Gastrocnemius medialis (tissue), 4 donors: Measurements from ENCODE around the gene OPCML.

ENCODE experiments used
- POLR2A ChIP-seq, 2 donors: fragments of 450-650 bp; IDR thresholded peaks; one replicate each; pipeline ENCODE4 v1.6.1; 2017; ENCODE audit warnings: antibody characterized with exemption in 2 of 2, mild to moderate bottlenecking in 2 of 2, moderate library complexity in 2 of 2
- TF ChIP-seq, protein P1 (sequence below), 5 experiments: fragments of 450-650 bp in 3 of 5; fragments of 200-600 bp in 2 of 5; sonication (generic) in 2 of 5; IDR thresholded peaks in 4 of 5; conservative IDR thresholded peaks in 1 of 5; 1 replicate in 4 of 5; 2 replicates in 1 of 5; pipeline ENCODE4 v1.5.1; 2016 to 2019; ENCODE audit warnings: antibody characterized with exemption in 5 of 5, mild to moderate bottlenecking in 3 of 5, moderate library complexity in 3 of 5

DNA sequence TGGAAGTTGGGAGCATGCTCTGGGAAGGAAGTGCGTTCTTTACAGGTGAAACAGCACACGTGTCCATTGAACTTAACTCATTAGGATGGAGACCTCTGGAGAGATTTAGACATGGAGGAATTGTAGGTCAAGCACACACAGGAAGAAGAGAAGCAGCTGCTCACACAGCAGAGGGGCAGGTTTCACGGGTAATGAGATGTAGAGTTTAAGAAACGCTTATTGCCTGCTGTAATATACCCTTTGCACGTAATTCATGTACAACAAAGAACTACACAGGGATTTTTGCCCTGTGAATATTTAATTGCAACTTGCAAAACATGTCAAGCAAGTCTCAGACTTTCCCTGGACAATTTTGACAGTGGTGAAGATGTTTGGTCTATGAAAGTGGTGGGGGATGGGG lies 508.0 kb downstream of the OPCML start:
- TF ChIP-seq POLR2A (IDR thresholded peaks at IDR 0.05), result no peak
- TF ChIP-seq, protein P1, sequence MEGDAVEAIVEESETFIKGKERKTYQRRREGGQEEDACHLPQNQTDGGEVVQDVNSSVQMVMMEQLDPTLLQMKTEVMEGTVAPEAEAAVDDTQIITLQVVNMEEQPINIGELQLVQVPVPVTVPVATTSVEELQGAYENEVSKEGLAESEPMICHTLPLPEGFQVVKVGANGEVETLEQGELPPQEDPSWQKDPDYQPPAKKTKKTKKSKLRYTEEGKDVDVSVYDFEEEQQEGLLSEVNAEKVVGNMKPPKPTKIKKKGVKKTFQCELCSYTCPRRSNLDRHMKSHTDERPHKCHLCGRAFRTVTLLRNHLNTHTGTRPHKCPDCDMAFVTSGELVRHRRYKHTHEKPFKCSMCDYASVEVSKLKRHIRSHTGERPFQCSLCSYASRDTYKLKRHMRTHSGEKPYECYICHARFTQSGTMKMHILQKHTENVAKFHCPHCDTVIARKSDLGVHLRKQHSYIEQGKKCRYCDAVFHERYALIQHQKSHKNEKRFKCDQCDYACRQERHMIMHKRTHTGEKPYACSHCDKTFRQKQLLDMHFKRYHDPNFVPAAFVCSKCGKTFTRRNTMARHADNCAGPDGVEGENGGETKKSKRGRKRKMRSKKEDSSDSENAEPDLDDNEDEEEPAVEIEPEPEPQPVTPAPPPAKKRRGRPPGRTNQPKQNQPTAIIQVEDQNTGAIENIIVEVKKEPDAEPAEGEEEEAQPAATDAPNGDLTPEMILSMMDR (IDR thresholded peaks at IDR 0.05 in 4 of 5, conservative IDR thresholded peaks at IDR 0.05 in 1 of 5), result no peak
